Measurements from ENCODE around the gene PRR12.

GRCh38 chr19:49552749-49553148 is 38.2 kb upstream of the PRR12 start:
- TF ChIP-seq POLR2A (IDR thresholded peaks at IDR 0.05): peak; percentile 14
- no peak for TF ChIP-seq CTCF (IDR thresholded peaks at IDR 0.05)
- peak in 1 of 3 donors; percentile 51 for TF ChIP-seq POLR2AphosphoS5 (IDR thresholded peaks at IDR 0.05)
